ENCODE data around the gene FAR2.
A peak's percentile ranks its signal among the peaks of the same experiment; 100 is the strongest.

The FAR2 gene

DNA sequence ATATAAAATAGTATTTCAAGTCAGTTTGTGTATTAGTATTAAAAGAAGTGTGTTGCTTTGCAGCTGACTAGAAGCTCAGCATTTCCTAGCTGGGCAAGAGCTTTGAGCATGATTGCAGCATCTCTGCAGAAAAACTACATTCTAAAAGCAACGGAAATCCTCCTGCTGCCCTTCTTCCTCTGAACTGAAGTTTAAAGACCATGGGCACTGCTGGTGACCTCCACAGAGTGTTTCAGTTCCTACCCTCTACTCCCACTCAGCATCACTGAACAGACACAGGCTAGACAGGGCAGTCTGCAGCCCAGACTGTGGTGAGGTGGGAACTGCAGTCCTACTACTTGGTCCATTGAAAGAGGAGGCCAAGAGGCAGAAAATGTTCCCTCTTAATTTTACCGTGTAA lies 59.0 kb downstream of the FAR2 start:
- DNase-seq, result peak; percentile 89

DNA sequence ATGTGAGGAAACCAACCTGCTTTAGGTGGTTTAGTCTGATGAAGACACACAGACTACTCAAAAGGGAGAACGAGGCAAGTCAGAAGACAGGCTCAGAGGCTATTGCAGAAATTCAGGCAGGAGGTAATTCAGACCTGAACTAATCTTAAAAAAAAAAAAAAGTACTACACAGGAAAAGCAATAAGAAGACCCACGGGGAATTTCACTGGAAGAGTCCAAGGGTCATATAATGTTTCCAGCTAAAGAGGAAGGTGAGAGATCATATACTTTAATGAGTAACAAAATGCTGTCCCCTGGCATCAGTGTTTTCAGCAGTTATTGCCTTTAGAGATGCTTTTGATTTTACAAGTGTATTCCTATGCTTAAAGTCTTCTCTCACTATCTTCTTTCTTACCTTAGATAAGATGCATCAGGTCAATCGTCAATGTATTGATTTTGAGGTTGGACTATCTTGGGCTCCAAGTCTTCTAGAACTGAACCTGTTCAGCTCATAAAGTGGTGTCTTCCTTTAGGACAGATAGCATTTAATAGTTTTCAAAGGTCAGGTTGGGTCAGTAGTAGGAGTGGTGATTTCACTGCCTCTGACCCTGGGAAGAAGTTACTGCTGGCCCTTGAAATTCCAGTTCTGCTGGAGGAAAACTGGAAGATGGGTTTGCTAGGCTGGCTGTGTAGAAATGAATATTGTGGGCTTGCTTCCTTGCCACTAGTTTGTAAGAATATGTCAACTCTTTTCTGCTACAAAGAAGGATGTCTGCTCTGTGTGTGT lies 60.0 kb downstream of the FAR2 start:
- DNase-seq, result peak; percentile 28

DNA sequence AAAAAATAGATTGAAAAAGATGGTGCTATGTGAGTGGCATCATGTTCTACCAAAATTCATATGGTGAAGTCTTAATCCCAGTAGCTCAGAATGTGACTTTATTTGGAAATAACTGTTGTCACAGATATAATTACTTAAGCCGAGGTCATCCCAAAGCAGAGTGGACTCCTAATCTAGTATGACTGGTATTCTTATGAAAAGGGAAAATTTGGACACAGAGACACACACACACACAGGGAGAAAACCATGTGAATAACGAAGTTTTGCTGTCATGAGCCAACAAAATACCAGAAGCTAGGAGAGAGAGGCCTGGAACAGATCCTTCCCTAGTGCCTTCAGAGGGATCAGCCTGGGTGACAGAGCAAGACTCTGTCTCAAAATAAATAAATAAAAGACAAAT lies 62.6 kb downstream of the FAR2 start:
- no peak for DNase-seq

DNA sequence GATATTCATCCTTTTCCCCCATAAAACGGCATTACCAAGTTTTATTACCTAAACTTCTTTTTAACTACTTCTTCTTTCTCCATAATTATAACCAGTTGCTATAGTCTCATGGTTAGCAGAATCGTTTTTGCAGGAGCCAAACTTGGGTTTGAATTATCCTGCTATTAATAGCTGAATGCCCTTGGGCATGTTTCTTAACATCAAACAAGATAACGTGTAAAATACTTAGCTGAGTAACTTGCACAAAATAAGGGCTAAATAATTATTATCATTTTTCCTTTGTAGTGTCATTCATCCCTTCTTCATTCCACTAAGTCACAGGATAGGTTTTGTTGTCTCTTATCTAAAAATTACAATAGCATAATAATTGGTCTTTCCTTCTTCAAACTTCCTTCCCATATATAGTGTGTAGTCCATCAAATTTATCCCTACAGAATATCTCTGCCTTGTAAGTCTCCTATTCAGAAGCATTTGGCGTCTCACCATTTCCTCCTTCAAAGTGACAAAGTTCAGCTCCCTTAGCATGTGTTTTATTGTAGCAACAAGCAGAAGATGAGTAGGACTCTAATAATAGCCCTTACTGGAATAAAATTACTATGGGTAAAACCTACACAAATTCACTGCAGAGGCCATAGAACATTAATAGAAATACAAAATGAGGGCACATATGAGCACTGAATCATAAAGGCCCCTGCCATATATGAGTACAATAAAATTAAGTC lies 63.8 kb downstream of the FAR2 start:
- DNase-seq, result no peak

DNA sequence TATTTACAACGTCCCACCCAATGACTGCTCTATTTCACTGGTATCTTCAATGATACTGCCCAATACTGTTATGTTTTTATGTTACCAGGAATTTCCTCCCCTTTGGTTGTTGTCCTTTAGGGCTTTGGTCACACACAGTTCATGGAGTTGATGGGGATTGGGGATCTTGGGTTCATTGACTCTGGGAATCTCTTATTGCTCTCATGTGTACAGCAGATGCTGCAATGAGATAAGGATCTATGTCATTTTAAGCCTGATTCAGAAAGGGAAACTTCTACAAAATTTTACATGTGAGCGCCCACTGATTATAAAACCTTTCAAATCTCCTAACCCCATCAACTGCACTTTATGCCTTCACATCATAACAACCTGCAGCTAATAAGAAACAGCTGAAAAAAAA lies 67.2 kb downstream of the FAR2 start:
- DNase-seq, result peak; percentile 40

DNA sequence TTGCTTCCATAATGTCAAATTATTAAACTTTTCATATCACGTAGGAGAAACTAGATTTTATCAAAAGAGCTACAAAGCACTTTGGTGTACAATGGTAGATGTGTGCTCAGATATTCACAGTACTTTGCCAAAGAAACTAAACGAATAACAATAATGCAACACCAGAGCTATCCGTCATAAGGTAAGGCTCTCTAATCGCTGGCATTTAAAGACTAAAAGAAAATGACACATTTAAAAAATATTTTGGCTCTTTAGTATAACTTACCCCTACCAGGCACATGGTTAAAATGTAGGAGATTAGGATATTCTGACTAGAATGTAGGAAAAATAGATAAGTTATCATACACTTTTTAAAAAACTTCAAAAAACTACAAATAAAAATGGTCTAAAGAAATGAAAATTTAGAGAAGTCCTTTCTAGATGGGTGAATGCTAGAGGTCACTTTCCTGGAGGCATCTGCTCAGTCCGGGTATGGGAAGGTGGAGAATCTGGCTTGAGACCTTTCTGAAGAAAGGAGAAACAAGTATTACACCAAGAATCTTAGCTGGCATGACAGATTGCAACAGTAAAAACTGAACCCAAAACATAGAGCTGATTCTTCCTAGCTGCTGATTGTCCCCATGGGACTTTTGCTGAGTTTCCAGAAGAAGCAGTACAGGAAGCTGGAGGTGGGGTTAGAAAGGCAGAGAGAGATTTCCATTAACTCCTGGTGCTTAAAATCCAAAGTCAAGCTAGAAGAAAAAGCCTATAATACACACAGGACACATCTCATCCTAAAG lies 67.9 kb downstream of the FAR2 start:
- DNase-seq, result peak; percentile 85

DNA sequence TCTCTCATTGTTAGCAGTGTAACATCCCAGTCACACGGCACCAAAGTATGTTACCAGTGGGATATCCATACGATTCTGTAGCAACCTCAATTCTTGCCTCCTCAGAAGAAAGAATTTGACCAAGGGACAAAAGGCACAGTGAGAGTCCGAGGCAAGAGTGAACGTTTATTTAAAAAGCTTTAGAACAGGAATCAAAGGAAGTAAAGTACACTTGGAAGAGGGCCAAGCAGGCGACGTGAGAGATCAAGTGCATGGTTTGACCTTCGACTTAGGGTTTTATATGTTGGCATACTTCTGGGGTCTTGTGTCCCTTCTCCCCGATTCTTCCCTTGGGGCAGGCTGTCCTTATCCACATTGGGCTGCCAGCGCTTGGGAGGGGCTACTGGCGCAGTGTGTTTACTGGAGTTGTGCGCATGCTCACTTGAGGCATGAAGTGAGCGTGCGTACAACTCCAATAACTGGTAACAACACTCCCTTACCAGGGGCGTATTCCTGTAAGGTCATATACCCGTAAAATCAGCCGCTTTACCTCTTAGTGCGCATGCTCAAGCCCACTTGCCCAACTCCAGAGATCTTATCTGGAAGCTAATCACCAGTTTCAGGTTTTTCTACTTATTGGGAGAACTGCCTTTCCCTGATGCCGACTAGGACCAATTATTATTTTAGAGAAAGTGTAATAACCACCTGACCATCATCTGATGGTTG lies 71.7 kb downstream of the FAR2 start:
- DNase-seq, result no peak

DNA sequence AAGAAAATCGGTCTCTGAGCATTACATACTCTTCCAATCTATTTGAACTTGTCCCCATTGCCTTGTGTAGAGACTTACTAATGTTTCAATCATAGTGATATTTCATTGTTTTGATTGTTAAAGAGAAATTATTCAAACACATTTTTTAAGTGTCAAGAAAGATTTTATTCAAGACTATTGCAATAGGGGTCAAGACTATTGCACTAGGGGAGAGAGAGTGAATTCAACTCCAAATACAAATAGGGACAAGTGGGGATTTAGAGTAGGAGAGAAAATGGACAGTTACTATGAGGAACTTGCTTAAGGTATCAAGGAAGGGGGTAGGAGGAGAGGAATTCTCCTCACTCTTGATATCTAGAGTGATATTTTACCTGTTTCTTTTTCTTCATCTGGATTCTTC lies 73.1 kb downstream of the FAR2 start:
- DNase-seq, result no peak

DNA sequence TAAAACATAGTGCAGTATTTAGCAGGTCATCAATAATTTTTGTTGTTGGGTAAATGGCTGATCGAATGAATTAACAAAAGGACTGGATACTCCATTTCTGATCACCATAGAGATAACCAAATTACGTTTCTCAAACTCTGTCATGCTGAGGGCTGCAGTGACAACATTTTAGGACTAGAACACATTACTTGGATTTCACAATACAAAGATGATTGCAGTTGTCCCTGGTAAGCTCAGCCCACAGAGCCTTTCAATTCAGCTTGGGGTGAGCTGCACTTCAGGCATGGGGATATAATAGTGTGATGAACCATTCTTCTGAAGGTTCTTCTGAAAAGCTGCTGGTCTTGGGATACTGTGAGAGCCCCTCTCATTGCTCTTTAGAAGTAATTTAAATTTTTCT lies 74.3 kb downstream of the FAR2 start:
- peak; percentile 22 for DNase-seq

DNA sequence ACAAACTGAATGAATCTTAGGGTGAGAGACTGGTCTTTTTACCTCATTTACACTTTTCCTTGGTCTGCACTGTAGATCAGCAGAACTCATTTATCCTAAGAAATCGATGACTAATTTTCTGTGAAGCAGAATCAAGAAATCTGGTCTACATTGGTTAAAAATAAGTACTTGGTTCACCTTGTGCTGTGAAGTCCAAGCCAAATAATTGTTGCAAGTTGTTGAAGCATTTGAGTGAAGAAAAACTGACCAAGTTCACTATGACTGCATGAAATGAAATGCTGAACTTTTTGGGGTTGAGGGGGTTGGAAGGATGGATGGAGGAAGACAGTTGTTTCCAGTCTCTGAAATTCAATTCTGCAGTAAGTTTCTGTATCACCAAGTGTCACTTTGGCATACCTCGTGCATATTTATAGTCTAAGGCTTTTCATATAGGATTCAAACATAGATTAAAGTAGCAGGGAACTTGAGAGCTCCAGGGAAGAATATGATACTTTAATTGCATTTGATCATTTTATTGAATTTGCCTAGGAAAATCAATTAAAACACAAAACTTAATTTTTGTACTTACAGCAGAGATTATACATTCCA lies 75.0 kb downstream of the FAR2 start:
- no peak for DNase-seq

DNA sequence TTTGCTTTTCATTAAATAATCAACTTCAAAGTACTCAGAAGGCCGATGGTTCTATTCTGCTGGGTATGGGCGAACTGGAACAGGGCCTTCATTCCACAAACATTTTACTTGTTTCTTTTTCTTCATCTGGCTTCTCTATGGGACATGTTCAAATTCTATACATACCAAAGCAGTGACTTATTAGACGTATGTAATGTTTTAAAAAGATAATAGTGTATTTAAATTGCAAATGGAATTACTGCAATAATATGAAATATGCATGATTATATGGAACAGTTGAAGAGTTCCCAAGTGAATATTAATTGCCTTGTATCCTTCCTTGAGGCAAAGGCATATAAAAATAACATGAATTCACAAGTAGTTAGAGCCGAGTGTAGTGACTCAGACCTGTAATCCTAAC lies 75.5 kb downstream of the FAR2 start:
- DNase-seq, result no peak

DNA sequence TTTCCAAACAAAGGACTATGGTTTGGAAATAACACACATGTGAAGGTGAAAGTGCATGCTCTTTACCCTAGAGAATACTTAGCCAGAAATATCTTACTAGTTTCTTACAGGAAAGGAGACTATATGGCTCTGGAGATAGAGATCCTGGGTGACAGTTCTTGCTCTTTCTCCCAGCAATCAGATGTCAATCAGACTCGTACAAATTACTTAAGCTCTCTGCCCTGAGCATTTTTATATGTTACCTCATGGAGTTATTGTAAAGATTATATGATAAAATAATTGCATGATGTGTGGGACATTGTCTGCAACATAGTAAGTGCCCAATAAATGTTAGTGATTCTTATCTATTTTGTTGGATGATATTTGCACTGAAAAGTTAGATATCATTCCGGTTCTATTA lies 76.8 kb downstream of the FAR2 start:
- no peak for DNase-seq

DNA sequence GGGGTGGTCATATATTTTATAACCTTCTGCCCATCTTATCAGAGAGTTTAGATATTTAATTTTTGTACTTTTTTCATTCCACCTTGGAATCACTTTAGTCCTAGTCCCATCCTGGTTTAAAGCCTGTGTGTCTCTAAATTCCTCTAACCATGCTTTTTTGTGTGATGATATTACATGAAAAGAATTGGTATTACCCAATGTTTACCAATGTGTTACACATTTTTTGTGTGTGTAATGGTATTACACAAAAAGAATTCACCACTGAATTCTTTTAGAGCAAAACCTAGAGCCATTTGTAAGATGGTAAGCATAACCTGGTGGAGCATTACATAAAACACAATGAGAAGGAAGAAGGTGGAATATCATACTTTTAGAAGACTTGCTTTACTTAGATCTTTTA lies 77.5 kb downstream of the FAR2 start:
- no peak for DNase-seq

DNA sequence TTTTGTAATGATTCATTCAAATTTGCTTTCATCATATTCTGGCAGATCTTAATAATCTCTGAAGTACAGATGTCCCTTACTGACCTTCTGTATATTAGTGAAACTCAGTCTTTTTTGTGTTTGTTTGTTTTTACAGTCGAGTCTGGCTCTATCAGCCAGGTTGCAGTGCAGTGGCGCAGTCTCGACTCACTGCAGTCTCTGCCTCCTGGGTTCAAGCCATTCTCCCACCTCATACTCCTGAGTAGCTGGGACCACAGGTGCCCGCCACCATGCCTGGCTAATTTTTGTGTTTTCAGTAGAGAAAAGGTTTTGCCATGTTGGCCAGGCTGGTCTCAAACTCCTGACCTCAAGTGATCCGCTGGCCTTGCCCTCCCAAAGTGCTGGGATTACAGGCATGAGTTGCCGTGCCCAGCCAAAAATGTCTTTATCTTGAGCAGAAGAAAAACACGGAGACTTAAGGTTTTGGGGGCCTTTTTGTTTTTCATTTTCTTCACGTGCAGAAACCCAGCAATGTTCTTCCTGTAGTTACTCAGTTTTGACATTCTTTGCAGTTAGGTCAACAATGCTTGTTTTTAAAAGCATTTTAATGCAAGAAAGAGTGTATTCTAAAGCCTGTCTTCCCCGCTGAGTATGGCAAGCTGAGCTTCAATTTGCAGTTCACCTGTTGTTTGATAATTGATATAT lies 79.5 kb downstream of the FAR2 start:
- DNase-seq, result no peak

DNA sequence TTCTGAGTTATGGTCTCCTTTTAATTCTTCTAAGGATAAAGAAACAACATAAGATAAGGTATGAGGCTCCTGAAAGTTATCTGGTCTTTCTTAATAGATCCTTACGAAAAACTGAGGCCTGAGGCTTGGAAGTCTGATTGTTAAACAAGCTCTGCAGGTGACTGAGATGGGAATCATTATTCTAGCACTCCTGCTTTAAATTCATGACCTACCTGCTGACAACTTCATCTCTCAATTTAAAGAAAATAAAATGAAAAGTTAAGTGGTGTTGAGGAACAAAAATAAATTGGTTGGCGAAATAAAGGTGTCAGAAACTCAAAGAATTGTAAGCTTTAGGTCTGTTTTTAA lies 80.1 kb downstream of the FAR2 start:
- DNase-seq, result no peak

DNA sequence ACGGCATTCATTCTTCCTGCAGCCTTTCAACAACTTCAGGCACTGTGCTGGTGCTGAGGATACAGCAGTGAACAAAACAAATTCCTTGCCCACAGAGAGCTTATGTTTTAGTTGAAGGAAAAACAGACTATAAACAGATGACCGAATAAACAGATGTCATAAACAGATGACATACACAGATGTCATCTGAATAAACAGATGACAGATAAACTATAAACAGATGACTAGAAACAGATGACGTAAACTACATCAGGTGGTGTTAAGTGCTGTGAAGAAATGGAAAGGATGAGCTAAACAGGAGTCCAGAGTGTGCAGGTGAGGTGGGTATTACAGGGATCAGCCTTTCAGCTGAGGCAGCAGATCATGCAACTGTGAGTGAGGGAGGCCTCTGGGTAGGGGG lies 80.9 kb downstream of the FAR2 start:
- DNase-seq, result no peak

DNA sequence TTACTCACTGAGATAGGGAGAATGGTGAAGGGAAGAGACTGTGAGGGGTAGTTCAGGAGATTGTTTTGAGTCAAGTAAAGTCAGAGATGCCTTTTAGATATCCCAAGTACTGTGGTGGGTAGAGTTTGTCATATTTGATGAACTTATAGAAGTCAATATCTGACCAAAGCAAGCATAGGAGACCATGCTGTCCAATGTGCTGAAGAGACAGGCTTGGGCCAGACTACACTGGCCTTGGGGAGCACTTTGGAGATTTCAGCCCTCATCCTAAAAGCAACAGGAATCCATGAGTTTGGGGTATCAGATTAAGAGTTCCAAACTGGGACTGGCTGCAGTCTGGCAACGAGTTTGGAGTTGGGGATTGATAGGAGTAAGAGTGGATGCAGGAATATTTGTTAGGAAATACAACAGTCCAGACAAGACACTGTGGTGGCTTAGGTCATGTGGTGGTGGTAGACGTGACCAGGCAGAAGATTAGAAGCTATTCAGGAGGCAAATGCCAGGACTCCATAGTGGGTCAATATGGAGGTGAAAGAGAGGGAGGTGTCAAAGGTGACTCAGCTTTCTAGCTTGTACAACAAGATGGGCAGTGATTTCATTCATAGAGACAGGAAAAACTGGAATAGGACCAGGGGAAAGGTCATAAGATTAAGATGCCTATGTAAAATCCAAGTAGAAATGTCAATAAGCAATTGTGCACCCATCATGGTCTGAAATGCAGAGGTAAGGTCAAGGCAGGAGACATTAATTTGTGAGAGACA lies 81.9 kb downstream of the FAR2 start:
- no peak for DNase-seq

DNA sequence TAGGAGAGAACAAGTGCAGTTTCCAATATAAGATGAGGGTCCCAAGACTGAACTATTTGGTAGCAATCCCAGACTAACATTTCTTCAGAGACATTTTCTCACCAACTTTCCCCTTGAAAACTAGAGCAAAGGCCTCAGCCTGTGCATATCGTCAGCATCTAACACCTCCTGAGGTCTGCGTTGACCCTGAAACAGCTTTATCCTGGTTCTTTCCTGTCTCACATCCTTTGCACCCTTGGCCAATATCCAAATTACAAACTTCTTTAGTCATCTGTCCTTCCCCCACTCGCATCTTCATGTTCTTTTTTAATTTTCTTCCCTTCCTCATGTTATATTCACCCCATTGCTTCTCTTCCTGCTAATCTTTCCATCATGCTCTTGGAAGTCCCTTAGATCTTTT lies 83.0 kb downstream of the FAR2 start:
- DNase-seq, result no peak

DNA sequence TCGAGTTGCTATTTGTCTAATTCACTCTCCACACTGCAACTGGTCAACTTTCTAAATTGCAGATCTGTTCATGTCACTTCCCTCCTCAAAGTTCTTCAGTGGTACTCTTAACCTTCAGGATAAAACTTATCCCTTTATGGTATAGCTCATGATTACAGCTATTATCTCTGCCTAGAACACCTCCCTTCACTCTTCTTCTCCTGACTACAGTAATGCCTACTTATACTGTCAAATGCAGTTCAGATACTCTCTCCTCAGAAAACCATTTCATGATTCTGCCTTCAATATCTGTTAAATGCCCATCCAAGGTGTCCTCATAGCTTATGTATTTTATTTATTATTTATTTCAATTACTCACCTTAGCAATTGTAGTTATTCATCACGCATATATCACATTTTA lies 85.5 kb downstream of the FAR2 start:
- DNase-seq, result no peak

DNA sequence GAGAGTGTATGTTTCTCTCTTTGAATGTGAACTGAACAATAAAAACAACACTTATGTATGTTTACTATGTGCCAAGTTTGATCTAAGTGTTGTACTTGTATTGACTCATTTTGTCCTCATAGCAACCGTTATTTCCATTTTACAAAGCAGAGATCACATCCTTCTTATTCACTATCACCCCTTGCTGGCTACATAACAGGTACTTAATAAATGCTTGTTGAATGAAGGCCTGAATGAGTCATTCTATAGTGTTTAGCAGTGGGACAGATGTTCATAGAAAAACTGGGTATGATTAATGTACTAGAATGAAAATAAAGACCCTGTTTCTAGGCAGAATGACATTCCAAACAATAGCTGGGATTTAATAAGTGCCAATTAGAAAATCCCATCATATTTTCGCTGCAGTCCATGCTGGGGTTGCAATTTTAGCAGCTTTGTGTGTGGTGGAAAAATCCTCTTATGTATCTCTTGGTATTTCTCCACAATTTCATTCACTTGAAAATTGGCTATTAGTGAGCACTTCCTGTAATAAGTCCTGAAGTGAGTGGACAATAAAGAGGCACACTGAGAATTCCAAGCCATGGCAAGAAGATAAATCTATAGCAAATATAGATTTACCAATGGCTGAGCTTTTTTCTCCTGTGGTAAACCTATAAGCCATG lies 86.0 kb downstream of the FAR2 start:
- no peak for DNase-seq

DNA sequence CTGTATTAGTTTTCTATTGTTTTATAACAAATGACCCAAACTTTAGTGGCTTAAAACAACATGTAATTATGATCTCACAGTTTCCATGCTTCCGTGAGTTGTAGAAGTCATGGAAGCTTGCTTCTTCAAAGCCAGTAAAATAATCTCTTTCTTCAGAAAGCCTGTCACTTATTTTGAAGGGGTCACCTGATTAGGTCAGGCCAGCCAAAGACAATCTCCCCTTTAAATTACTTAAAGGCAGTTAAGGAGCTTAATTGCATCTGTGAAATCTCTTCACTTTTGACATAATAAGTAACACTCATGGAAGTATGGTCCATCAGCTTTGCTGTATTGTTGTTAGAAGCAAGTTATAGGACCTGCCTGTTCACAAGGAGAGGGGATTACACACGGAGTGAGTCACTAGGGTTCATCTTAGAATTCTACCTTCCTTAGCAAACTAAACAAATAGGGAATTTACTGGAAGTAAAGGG lies 89.8 kb downstream of the FAR2 start:
- no peak for DNase-seq

Measured in GF-D8 (cell line).